ENCODE measurements around the gene C16orf74. TPM values are rescaled to one million over a fixed set of nuclear protein-coding genes. Genes with fewer than 3 reads are reported as not detected.

C16orf74 gene
- total and polyA plus RNA-seq, 10 donors = 12.1 to 107 (median 19.3) TPM

GRCh38 chr16:85785927-85786326, 35.0 kb upstream of the C16orf74 start:
- no peak overlapping the region for H3K4me3 ChIP-seq
- peaks cover 5 to 88% (median 46%) of the 10 kb centered on the region in 6 donors for H3K36me3 ChIP-seq
- no peak for DNase-seq
- no peak for TF ChIP-seq POLR2AphosphoS5 (IDR thresholded peaks at IDR 0.05)
- TF ChIP-seq CTCF (IDR thresholded peaks at IDR 0.05 in 8 of 11, conservative IDR thresholded peaks at IDR 0.05 in 3 of 11) = no peak
- no peak for TF ChIP-seq POLR2A (IDR thresholded peaks at IDR 0.05)
- H3K27me3 ChIP-seq (replicated peaks in 1 of 7) = no peaks in the 10 kb centered on the region
- 88 to 96% (median 93%) methylated on average over 2 of the region's 2 CpGs for WGBS, 5 donors
- no peaks in the 10 kb centered on the region for H3K9me3 ChIP-seq
- intact Hi-C loops (cut with DNase I; ENCODE audit: low total_unique reads) = no loop called here
- H3K27ac ChIP-seq = no peak overlapping the region
- peaks cover 0 to 35% (median 0%) of the 10 kb centered on the region in 6 donors for H3K4me1 ChIP-seq

GRCh38 chr16:85784813-85785212, 33.9 kb upstream of the C16orf74 start:
- Histone ChIP-seq H3K27me3 (replicated peaks in 1 of 7) (no peaks in the 10 kb centered on the region), H3K9me3 (no peaks in the 10 kb centered on the region), H3K27ac (no peak overlapping the region), H3K36me3 (peaks cover 5 to 97% (median 57%) of the 10 kb centered on the region in 6 donors), H3K4me3 (no peak overlapping the region), H3K4me1 (peaks cover 0 to 27% (median 0%) of the 10 kb centered on the region in 6 donors)
- no peak for TF ChIP-seq POLR2A (IDR thresholded peaks at IDR 0.05)
- no peak for TF ChIP-seq POLR2AphosphoS5 (IDR thresholded peaks at IDR 0.05)
- TF ChIP-seq CTCF (IDR thresholded peaks at IDR 0.05 in 8 of 11, conservative IDR thresholded peaks at IDR 0.05 in 3 of 11) = no peak
- intact Hi-C loops (cut with DNase I; ENCODE audit: low total_unique reads) = no loop called here
- WGBS, 5 donors = 90 to 100% (median 100%) methylated on average over 2 of the region's 2 CpGs
- DNase-seq = no peak

- intact Hi-C loops (cut with DNase I; ENCODE audit: low total_unique reads) = no loop called here
- no peaks in the 10 kb centered on the region for H3K9me3 ChIP-seq
- peaks cover 5 to 98% (median 64%) of the 10 kb centered on the region in 6 donors for H3K36me3 ChIP-seq
- H3K27me3 ChIP-seq (replicated peaks in 1 of 7) = no peaks in the 10 kb centered on the region
- H3K27ac ChIP-seq = peak overlapping the region in 1 of 8 donors; percentile 75
- TF ChIP-seq POLR2A (IDR thresholded peaks at IDR 0.05) (no peak), CTCF (IDR thresholded peaks at IDR 0.05 in 8 of 11, conservative IDR thresholded peaks at IDR 0.05 in 3 of 11) (no peak), POLR2AphosphoS5 (IDR thresholded peaks at IDR 0.05) (no peak)
- 74 to 94% (median 82%) methylated on average over 8 of the region's 8 CpGs for WGBS, 5 donors
- no peak overlapping the region for H3K4me3 ChIP-seq
- no peak for DNase-seq
- peaks cover 0 to 26% (median 3%) of the 10 kb centered on the region in 6 donors for H3K4me1 ChIP-seq
Observed at GRCh38 chr16:85783441-85783840, 32.5 kb upstream of the C16orf74 start.

GRCh38 chr16:85782451-85782850, 31.6 kb upstream of the C16orf74 start:
- no peak for DNase-seq
- TF ChIP-seq POLR2A (IDR thresholded peaks at IDR 0.05) (no peak), POLR2AphosphoS5 (IDR thresholded peaks at IDR 0.05) (no peak)
- peaks cover 3 to 98% (median 61%) of the 10 kb centered on the region in 6 donors for H3K36me3 ChIP-seq
- peaks cover 0 to 26% (median 3%) of the 10 kb centered on the region in 6 donors for H3K4me1 ChIP-seq
- peak overlapping the region in 6 of 8 donors; percentile 11 to 75 (median 43) for H3K27ac ChIP-seq
- no peaks in the 10 kb centered on the region for H3K9me3 ChIP-seq
- no peaks in the 10 kb centered on the region for H3K27me3 ChIP-seq (replicated peaks in 1 of 7)
- WGBS, 5 donors = 56 to 88% (median 81%) methylated on average over 6 of the region's 6 CpGs
- peak overlapping the region in 1 of 8 donors; percentile 3 for H3K4me3 ChIP-seq
- intact Hi-C loops (cut with DNase I; ENCODE audit: low total_unique reads) = no loop called here
